NK-92 treated with Interleukin-12 subunit alpha and Interleukin-12 subunit beta, amount 100 ng/mL, for 24 hours (cell line): ENCODE measurements around the gene ZBTB26.
A peak's percentile ranks its signal among the peaks of the same experiment; 100 is the strongest.
"Not testable (repeated sequence)": the region's sequence is repeated elsewhere in the genome, so short reads cannot be mapped to it uniquely, and the experiment has no call there.

Experiments
- DNase-seq: peaks from one replicate; lab custom pipeline; 2025; lab: John Stamatoyannopoulos, UW

Gene ZBTB26

DNA sequence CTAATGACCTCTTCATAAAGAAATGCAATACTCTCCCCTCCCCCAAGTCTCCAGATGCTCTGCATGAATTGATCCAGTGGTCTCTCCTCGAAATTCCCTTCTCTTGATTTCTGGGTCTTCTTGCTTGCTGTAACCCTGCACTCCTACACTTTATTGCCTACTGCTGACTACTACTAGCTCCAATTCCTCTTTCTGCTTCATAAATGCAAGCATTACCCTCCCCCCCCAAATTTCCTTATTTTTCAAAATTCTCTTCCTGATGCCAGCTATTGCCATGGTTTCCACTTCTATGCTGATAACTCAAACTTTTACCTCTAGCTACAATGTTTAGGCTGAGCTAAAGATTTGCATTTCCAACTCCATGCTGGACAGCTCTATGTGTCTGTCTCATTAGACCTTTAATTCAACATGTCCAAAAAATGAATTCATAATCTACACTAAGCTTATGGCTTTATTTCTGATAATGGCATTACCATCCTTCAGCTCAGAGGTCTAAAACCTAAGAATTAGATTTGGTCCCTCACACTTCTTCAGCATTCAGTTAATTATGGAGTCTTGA is 1.4 kb downstream of the ZBTB26 start:
- no peak for DNase-seq

DNA sequence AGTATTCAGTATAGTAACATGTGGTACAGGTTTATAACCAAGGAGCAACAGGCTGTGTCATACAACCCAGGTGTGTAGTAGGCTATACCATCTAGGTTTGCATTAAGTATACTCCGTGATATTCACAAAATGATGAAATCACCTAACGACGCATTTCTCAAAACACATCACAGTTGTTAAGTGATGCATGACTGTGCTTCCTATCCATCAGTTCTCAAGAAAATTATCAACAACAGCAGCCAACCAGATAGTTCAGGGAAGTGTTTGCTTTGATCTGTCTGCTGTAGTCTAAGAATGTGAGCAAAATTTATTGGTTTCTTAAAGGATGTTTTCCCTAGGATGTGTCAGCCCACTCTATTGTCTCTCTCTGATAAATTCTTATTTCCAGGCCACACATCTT is 7.4 kb downstream of the ZBTB26 start:
- DNase-seq: no peak

DNA sequence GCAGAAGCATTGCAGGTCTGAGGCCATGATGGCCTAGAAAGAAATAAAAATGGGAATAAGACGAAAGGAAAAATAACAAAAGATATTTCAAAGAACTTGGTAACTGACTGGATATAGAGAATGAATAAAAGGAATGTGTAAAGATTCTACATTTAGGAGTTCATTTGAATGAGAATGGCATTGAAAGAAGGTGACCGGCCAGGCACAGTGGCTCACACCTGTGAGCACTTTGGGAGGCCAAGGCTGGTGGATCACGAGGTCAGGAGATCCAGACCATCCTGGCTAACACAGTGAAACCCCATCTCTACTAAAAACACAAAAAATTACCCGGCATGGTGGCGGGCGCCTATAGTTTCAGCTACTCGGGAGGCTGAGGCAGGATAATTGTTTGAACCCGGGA is 8.6 kb downstream of the ZBTB26 start:
- no peak for DNase-seq

DNA sequence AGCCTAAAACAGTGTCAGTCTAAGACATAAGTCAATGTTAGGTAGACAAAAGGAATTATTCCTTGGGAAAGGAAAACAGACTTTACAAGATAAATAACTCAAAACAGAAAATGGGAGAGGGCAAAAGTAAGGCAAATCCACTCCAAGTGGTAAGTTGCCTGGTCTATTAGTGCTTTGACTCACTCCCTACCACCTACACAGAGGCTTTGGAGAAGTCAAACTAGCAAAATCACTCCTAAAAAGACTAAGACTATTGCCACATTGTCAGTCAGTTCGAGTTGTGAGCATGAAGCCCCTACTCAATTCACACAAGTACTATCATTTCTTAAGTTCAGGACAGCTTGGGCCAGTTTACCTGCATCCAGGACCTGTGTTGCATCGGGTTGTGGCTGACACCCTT is 13.0 kb downstream of the ZBTB26 start:
- no peak for DNase-seq

DNA sequence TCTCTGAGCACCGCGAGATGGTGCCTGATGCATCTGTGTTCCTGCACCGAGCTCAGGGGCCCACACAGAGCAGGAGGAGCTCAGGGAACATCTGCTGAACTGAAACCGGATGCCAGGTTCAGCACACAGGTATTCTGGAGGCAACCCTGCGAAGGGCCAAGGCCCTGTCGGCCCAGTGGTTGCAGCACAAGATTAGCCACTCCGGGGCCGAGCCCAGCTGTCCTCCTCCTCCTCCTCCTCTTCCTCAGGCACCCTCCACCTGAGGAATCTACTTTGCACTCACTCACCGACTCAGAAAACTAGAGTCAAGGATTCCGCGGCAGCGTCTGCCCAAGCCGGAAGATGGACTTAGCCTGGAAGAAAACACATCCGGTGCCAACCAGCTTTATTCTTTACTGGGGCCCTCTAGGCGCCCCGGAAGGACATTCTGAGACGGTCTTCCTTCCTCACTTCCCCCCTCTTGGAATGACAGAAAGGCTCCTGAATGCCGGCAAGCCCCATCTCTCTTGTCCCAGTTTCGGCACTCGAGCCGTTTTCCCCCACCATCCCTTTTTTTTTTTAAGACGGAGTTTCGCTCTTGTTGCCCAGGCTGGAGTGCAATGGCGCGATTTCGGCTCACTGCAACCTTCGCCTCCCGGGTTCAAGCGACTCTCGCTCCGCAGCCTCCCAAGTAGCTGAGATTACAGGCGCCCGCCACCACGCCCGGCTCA is 18.2 kb downstream of the ZBTB26 start, which contains the start of gene ZBTB6:
Gene ZBTB6 (minus strand): TSS at position 360 of the 710 bp plus-strand sequence. CDS start 1,251 bp downstream, outside the sequence.
- DNase-seq: peak; percentile 40

DNA sequence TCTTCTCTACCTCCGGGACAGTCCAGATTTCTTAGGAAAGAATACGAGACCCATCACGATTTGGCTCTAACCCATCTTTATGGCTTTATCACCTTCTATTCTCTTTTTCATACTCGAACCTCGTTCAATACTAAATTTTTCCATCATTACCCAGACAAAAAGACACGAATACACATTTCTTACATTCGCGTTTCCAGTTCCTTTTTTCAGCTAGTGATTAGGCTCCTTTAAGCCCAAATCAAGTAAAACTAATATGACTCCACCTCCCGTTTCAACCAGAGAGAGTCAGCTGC is 18.7 kb downstream of the ZBTB26 start:
- no peak for DNase-seq

DNA sequence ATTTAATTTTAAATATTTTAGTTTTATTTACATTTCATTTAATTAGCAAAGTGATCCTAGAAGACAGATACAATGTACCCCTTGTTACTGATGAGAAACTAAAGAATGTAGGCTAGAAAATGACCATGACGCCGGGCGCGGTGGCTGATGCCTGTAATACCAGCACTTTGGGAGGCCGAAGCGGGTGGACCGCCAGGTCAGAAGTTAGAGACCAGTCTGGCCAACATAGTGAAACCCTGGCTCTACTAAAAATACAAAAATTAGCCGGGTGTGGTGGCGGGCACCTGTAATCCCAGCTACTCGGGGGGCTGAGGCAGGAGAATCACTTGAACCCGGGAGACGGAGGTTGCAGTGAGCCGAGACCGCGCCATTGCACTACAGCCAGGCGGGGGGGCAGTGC is 25.2 kb downstream of the ZBTB26 start:
- not testable (repeated sequence) for DNase-seq

DNA sequence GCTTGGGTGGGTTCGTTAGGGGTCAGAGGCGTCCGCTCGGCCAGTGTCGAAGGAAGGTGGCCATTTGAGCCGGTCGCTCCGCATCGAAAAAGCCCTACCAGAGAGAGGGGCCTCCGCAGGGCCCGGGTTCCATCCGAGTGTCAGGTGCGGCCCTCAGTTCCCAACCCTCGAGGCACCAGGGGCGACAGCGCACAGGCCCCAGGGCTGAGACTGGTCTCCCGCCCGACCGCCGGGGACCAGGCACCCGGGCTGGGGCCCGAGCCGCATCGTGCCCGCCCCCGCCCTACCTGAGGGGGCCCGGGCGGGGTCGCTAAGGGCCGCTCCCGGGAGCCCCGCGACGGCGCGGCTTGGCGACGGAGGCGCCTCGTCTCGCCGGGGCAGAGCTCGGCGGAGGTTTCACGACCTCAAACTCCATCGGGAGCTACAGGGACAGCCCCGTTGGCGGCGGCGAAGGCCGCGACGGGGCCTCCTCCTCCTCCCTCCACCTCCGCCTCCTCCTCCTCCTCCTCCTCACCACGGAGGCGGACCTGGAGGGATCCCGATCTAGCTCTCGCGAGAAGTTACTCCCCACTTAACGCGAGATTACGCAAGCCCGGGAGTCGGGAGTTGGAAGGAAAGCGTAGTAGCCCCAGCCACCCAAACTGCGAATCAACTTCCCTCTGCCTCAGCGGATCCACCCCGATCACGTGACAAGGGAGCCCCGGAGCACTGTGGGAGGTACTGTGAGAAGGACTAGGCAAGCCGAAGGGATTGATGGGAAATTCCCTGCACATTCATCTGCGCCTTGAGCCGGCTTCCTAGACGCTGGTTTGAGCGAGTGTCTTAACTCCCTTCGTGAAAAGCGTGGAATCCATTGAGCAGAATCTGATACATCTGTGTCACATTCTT is 26.2 kb downstream of the ZBTB26 start, which contains the start of gene RC3H2:
Gene RC3H2 (minus strand): TSS at position 537 of the 888 bp plus-strand sequence. CDS start 7,850 bp downstream, outside the sequence.
- peak; percentile 95 for DNase-seq

DNA sequence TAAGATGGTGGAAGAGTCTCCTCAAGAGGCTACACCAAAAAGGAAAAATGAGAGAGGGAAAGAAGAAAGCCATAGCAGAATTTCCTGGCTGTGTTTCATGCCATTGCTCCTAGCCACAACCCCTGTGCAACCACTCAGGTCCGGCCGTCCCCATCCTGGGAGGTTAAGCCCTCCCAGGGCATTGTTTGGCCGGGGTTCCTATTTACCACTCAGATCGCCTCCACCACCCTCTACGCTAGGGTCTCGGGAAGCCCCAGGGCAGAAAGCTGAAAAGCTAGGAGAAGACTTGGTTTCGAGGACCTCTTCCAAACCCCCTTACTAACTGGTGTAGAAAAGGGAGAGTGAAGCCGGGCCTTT is 26.9 kb downstream of the ZBTB26 start:
- peak; percentile 27 for DNase-seq

DNA sequence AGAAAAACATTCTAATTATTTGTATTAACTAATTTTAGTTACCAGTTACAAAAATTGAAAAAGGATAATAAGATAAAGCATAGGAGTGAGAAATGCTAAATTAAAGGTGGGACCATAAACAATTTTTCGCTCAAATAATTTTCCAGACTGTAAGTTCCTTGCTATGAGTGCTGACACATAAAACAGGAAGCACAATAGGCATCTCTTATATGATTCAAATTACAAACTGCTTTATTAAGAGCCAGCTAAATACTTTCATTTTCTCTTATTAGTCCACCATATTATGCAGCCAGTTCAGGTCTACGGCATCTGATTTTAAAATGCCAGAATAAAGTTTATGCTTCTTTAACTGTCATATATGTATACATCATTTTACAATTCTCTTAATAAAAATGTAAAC is 30.5 kb downstream of the ZBTB26 start:
- DNase-seq: no peak

DNA sequence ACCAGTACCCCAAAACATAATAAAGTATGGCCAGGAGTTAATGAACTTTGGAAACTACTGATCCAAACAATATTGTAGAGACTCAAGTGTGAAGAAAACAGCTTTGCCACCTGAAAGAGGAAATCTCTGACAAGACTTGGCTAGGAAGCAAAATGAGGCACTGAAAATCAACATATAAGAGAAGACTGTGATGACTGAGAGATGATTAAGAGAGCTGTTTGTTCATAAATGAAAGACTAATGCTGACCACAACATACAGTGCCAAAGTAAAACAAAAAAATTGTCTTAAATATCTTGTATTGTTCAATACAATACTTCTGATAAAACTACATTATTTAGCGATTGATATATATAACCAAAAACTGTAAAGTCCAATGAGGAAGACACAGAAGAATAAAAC is 33.3 kb downstream of the ZBTB26 start:
- no peak for DNase-seq

DNA sequence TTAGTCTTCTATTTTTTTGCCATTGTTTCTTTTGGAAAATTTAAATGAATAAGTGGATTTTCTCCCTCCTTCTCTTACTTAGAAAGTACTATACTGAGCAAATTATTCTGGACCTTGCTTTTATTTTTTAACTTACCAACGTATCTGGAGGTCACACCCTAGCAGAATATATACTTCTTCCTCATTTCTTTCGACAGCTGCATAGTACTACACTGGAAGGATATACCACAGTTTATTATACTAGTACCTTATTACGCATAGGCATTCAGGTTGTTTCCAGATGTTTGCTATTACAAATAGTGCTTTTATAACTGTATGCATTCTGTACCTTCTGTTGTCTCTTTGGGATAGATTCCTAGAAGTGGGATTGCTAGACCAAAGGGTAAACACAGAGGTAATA is 42.8 kb downstream of the ZBTB26 start:
- no peak for DNase-seq

DNA sequence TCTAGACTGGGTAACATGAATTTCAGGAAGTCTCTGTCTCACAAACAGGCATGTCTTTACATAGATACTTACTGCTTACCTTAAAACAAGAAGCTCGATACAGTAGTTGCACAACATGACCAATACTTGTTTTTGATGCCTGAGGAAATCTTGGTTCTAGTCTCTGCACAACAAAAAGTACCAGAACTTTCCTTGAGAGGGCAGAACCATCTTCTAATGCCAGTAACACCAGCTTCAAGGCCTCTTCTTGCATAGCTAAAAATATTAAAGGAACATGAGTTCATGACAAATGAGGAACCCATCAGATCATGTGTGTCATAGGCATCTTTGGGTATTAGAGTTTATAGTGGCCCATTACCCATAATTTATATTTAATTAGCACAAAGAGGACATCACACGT is 48.2 kb downstream of the ZBTB26 start:
- DNase-seq: no peak

DNA sequence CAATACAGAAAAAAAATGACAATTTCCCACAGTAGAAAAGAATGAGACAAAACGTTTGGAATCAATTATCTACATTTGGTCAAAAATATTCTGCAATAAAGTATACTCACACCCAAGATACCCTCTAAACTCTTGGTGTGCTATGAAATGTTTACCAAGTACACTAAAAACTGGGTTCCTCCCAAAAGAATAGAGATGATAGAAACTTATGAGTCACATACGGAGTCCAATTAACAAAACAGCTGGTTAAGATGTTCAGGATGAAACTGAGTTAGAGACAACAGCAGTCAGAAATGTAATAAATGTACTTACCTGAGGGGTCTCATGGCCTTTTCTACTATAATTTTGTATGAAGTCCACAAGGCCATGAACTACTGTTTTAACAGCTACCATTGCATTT is 51.9 kb downstream of the ZBTB26 start:
- no peak for DNase-seq

DNA sequence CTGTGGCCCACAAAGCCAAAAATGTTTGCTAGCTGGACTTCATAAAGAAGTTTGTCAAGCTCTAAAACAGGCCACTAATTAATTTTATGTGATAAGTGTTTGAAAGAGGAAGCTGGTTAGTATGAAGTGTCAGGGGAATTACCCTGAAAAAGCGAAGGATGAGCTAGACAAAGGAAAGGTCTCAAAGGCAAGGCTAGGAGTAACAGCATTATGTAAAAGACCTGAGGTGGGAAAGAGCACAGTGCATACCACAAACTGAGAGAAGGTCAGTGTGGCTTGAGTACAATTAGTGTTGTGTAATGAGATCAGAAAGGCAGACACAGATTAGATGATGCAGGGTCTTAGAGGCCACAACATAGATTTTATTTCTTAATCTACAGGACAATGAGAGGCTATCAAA is 55.8 kb downstream of the ZBTB26 start:
- DNase-seq: no peak

DNA sequence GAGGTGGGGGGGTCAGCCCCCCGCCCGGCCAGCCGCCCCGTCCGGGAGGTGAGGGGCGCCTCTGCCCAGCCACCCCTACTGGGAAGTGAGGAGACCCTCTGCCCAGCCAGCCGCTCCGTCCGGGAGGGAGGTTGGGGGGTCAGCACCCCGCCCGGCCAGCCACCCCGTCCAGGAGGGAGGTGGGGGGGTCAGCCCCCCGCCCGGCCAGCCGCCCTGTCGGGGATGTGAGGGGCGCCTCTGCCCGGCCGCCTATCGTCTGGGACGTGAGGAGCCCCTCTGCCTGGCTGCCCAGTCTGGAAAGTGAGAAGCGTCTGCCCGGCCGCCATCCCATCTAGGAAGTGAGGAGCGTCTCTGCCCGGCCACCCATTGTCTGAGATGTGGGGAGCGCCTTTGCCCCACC is 64.0 kb downstream of the ZBTB26 start:
- DNase-seq: not testable (repeated sequence)

DNA sequence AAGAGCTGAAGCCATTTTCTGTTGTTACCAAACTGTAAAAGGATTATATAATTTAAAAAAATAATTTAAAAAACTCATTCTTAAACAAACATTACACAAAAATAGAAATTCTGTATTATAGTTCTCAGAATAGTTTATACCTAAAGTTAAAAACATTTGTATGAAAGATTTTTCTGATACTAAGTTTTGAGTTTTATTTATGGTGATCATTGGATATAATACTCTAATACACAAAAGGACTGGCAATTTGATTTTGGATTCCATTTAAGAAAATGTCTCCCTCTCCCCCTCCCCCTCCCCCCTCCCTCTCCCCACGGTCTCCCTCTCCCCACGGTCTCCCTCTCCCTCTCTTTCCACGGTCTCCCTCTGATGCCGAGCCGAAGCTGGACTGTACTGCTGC is 65.2 kb downstream of the ZBTB26 start:
- DNase-seq: no peak
